Panc1 (cell line): Measurements from ENCODE around the gene GATA6. TPM values are rescaled to one million over a fixed set of nuclear protein-coding genes. Genes with fewer than 3 reads are reported as not detected.

Experiments used
- ATAC-seq: fragments of 200-7000 bp; cut with Tn5 transposase; 2 replicates; pipeline ENCODE4 v1.9.1; 2020; ENCODE audit warnings: mild to moderate bottlenecking, moderate library complexity
- BruUV-seq: library from RNA; stranded (reverse); fragments of 400-500 nt; replicated peaks from 2 replicates; lab custom pipeline; 2021; lab: Mats Ljungman, UMichigan
- CTCF ChIA-PET: fragments of 300-600 bp; sonication (Branson Sonifier 250); formaldehyde crosslinking; loops from one replicate; lab custom pipeline; 2022; ENCODE audit warnings: antibody characterized with exemption; lab: Charles Lee
- POLR2A ChIA-PET: fragments of 300-600 bp; sonication (Branson Sonifier 250); formaldehyde crosslinking; loops from one replicate; lab custom pipeline; 2022; ENCODE audit warnings: antibody characterized with exemption; lab: Charles Lee
- DNase-seq: peaks from one replicate; pipeline ENCODE4 v3.0.0-alpha.2; 2010; ENCODE audit warnings: low read depth, low spot score
- H3K27ac ChIP-seq: 2 replicates; pipeline ENCODE4 v1.5.1; 2011; ENCODE audit warnings: mild to moderate bottlenecking, low read length, inconsistent platforms
- H3K27me3 ChIP-seq: fragments of 200-500 bp; sonication (Bioruptor generic); 2 replicates; pipeline ENCODE4 v1.6.0; 2014; ENCODE audit warnings: low read length, inconsistent platforms; ENCODE audit not compliant: control insufficient read depth, insufficient read depth
- H3K36me3 ChIP-seq: fragments of 200-500 bp; sonication (Bioruptor generic); 2 replicates; pipeline ENCODE4 v1.5.1; 2014; ENCODE audit warnings: inconsistent platforms, mild to moderate bottlenecking, low read length, moderate library complexity; ENCODE audit not compliant: control insufficient read depth, insufficient read depth
- H3K4me1 ChIP-seq: 2 replicates; pipeline ENCODE4 v1.5.1; 2011; ENCODE audit warnings: inconsistent platforms, mild to moderate bottlenecking, low read length, moderate library complexity; ENCODE audit not compliant: control insufficient read depth, insufficient read depth
- H3K4me3 ChIP-seq, 2 experiments: 2 replicates each; pipeline ENCODE4 v1.5.1; 2011 to 2012; ENCODE audit warnings: low read depth in 2 of 2, low read length in 2 of 2, mild to moderate bottlenecking in 2 of 2, inconsistent platforms in 1 of 2, moderate library complexity in 1 of 2
- H3K9me3 ChIP-seq: fragments of 200-500 bp; sonication (Bioruptor generic); 2 replicates; pipeline ENCODE4 v1.5.1; 2014; ENCODE audit warnings: low read depth, mild to moderate bottlenecking, inconsistent platforms, low read length, moderate library complexity; ENCODE audit not compliant: control insufficient read depth, insufficient read depth
- CTCF ChIP-seq: fragments of 450-650 bp; IDR thresholded peaks from 2 replicates; pipeline ENCODE4 v1.5.1; 2017; ENCODE audit warnings: mild to moderate bottlenecking
- POLR2AphosphoS5 ChIP-seq: IDR thresholded peaks from 2 replicates; pipeline ENCODE4 v1.6.1; 2012; ENCODE audit warnings: mild to moderate bottlenecking, low read depth, low read length, moderate library complexity
- REST ChIP-seq, 2 experiments: IDR thresholded peaks; 2 replicates each; pipeline ENCODE4 v1.6.1; 2011 to 2012; ENCODE audit warnings: low read depth in 2 of 2, control low read depth in 1 of 2, low read length in 1 of 2, mild to moderate bottlenecking in 1 of 2, moderate library complexity in 1 of 2; ENCODE audit not compliant: insufficient read depth in 1 of 2
- SIN3A ChIP-seq: IDR thresholded peaks from 2 replicates; pipeline ENCODE4 v1.6.1; 2012; ENCODE audit warnings: low read depth, mild to moderate bottlenecking, low read length, moderate library complexity, borderline replicate concordance; ENCODE audit not compliant: insufficient read depth
- TCF7L2 ChIP-seq: IDR thresholded peaks from 2 replicates; pipeline ENCODE4 v1.6.1; 2011; ENCODE audit warnings: mild to moderate bottlenecking, low read depth, low read length, inconsistent platforms
- in situ Hi-C: cut with HindIII; loops from 2 replicates; pipeline ENCODE4 v1.10.0; 2016; ENCODE audit warnings: low sequenced_read_pairs, low pct_unique_long_range_greater_than_20kb
- intact Hi-C: fragments of 100-400 bp; cut with micrococcal nuclease; formaldehyde crosslinking; loops from one replicate; pipeline ENCODE4 v1.10.0; 2022; ENCODE audit not compliant: unreplicated experiment
- total RNA-seq: library from RNA; stranded (reverse); gene quantifications from one replicate; pipeline ENCODE4 v1.2.1, GENCODE V29; 2021; ENCODE audit not compliant: unreplicated experiment

The GATA6 gene
- total RNA-seq, 1 experiment from 2014 or later: 0.51 TPM

- H3K9me3 ChIP-seq: no peaks in the 10 kb centered on the region
- TF ChIP-seq REST (IDR thresholded peaks at IDR 0.05; ENCODE audit: insufficient read depth in 1 of 2, low read depth in 2 of 2, low read length in 1 of 2) (no peak), POLR2AphosphoS5 (no peak), SIN3A (no peak), TCF7L2 (no peak), CTCF (no peak)
- no peak overlapping the region for H3K4me3 ChIP-seq
- intact Hi-C loops: no loop called here
- in situ Hi-C loops: no loop called here
- ATAC-seq: no peak
- no peak overlapping the region for H3K27ac ChIP-seq
- CTCF ChIA-PET: no interaction called here
- no peak for DNase-seq
- POLR2A ChIA-PET: no interaction called here
- BruUV-seq: no TSS peak
- H3K27me3 ChIP-seq: no peaks in the 10 kb centered on the region
- H3K36me3 ChIP-seq: no peaks in the 10 kb centered on the region
- no peaks in the 10 kb centered on the region for H3K4me1 ChIP-seq
Observed at GRCh38 chr18:22214731-22215528, 45.5 kb downstream of the GATA6 start.

- BruUV-seq: no TSS peak
- POLR2A ChIA-PET: no interaction called here
- intact Hi-C loops: no loop called here
Observed at GRCh38 chr18:22218835-22219234, 49.4 kb downstream of the GATA6 start.

More at GRCh38 chr18:22218835-22219234, 49.4 kb downstream of the GATA6 start:
- TF ChIP-seq SIN3A (no peak), POLR2AphosphoS5 (no peak), CTCF (no peak)
- Histone ChIP-seq H3K9me3 (no peaks in the 10 kb centered on the region), H3K4me1 (no peaks in the 10 kb centered on the region), H3K4me3 (no peak overlapping the region), H3K27ac (no peak overlapping the region), H3K36me3 (no peaks in the 10 kb centered on the region), H3K27me3 (no peaks in the 10 kb centered on the region)
- ATAC-seq (no peak), DNase-seq (no peak)
- in situ Hi-C loops: no loop called here
- CTCF ChIA-PET: no interaction called here
